ENCODE measurements around the gene KRTAP10-10. TPM values are rescaled to one million over a fixed set of nuclear protein-coding genes. Genes with fewer than 3 reads are reported as not detected.
"Not testable (repeated sequence)": the region's sequence is repeated elsewhere in the genome, so short reads cannot be mapped to it uniquely, and the experiment has no call there.

Gene KRTAP10-10
- polyA plus RNA-seq, 3 donors = not detected

DNA sequence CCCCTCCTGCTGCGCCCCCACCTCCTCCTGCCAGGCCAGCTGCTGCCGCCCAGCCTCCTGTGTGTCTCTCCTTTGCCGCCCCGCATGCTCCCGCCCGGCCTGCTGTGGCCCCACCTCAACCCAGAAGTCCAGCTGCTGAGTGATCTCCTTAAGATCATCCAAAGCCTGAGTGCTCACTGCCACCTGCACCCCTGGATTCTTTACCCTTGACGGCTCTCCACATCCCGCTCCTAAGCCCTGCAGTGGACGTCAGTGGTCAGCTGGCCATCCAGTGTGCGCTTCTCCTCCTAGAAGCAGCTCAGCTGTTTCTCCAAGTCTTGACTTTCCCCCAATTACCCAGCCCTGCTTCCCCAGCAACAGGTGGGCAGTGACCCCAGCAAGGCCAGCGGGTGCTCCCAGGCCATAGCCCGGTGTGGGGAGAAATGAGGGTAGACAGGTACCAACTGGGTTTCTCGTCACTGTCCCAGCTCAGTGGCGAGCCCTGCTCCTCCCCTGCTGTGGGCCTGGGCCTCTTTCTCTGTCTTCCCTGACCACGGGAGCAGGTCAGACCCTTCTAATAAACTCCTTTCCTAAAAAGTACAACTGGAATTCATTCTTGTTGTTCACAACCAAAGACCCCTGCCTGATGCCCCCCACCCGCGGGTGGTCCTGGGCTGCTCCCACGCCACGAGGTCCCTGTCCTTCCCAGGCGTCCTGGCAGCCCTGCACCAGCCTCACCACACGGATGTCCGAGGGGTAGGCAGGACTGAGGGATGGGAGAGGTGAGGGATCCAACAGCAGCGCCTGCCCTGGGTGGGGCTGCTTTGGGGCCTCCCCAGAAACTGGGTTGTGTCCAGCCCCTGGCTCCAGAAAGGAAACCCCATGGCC, 35.3 kb upstream of the KRTAP10-10 start:
- DNase-seq (ENCODE audit: low read depth in 3 of 3, low spot score in 2 of 3) = no peak

DNA sequence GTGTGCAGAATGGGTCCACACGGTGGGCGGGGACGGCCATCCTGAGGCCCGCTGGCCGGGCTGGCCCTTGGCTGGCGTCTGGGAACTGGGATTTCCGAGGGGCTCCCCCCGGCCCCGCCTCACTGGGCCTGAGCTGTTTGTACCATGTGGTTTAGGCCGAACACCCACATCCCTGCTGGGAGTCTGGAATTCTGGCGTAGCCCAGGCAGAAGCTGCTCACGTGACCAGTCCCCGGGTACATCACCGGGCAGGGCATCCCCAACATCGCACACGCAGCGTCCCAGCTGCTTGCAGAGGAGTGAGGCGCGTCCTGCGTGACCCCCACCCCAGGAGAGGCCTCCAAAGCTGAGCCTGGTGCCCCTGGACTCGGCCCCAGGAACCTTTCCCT, 34.7 kb upstream of the KRTAP10-10 start:
- no peak for DNase-seq (ENCODE audit: low read depth in 3 of 3, low spot score in 2 of 3)

DNA sequence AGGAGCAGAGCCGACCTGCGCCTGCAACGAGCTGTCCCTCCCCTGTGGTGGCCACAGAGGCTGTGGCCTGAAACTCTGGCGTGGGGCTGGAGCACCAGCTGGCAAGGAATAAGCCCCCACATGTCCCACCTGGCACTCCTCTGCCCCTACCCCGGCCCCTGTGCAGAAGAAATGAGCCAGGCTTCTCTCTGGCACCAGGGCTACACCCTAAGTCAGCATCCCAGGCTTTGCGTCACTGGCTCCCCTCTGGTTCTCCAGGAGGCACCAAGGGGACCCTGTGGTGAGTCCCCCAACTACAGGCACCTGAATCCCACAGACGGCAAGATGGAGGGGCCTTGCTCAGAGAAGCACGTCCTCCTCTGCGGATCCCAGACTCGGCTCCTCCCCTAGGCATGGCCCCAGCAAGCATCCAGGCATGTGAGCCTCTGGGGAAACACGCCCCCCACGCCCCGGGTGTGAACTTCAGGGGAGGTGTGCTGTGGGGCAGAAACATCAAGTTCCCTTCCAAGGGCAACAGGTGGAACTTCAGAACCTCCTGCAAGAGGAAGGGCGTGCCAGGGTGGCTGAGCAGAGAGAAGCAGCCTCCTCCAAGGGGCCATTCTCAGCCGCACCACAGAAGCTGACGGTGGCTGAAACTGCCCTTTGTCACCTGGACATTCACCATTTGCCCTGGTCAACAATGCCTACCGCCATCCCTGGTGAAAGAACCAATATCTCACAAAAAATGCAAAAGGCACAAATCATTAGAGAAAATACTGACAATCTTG, 33.9 kb upstream of the KRTAP10-10 start:
- DNase-seq (ENCODE audit: low read depth in 3 of 3, low spot score in 2 of 3) = no peak

DNA sequence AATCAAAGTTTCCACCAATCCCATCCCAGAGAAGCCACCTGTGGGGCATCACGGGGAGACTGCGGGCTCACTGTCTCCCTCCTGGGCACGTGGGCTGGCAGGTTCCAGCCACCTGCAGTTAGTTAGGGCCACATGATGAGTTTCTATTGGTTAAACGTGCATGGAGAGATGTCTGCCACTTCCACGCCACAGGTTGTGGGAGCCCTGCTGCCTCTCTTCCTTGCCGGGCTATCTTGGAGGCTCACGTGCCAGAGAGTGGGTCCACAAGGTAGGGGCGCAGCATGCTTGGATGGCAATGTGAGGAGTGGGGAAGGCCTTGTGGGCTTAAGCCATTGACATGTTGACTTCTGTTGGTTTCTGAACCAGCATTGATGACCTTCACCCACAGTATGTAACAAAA, 33.2 kb upstream of the KRTAP10-10 start:
- no peak for DNase-seq (ENCODE audit: low read depth in 3 of 3, low spot score in 2 of 3)

DNA sequence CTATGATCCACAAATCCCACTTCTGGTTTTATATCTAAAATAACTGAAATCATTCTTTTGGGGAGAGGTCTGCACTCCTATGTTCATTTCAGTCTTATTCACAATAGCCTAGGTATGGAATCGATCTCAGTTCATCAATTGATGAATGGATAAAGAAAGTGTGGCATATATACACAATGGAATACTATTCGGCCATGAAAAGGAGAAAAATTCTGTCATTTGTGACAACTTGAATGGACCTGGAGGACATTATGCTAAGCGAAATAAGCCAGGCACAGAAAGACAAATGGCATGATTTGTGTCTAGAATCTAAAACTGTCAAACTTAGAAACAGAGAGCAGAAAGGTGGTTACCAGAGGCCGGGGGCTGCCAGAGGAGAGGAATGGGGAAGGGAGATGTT, 30.7 kb upstream of the KRTAP10-10 start:
- DNase-seq (ENCODE audit: low read depth in 3 of 3, low spot score in 2 of 3) = no peak

DNA sequence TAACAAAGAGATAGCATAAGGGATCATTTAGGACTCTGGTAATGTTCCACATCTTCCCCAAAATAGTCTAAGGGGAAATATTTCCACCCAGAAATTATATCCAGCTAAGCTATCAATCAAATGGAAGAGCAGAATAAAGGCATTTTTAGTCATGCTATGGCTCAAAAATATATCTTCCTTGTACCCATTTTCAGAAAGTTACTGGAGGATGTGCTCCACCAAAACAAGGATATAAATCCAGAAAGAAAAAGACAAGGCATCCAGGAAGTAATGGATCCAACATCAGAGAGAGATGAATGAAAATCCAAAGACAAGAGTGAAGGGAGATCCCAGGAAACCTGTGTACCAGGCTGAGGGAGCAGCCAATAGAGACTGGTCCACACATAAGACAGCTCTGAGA, 28.0 kb upstream of the KRTAP10-10 start:
- DNase-seq (ENCODE audit: low read depth in 3 of 3, low spot score in 2 of 3) = no peak

DNA sequence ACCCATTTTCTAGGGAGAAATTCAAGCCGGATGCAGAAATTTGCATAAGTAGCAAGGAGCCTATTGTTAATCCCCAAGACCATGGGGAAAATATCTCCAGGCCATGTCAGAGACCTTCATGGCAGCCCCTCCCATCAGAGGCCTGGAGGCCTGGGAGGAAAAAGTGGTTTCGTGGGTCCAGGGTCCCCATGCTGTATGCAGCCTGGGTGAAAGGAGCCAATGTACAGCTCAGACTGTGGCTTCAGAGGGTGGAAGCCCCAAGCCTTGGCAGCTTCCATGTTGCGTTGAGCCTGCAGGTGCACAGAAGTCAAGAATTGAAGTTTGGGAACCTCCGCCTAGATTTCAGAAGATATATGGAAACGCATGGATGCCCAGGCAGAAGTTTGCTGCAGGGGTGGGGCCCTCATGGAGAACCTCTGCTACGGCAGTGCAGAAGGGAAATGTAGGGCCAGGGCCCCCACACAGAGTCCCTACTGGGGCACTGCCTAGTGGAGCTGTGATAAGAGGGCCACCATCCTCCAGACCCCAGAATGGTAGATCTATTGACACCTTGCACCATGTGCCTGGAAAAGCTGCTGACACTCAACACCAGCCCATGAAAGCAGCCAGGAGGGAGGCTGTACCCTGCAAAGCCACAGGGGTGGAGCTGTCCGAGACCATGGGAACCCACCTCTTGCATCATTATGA, 26.9 kb upstream of the KRTAP10-10 start:
- not testable (repeated sequence) for DNase-seq (ENCODE audit: low read depth in 3 of 3, low spot score in 2 of 3)

DNA sequence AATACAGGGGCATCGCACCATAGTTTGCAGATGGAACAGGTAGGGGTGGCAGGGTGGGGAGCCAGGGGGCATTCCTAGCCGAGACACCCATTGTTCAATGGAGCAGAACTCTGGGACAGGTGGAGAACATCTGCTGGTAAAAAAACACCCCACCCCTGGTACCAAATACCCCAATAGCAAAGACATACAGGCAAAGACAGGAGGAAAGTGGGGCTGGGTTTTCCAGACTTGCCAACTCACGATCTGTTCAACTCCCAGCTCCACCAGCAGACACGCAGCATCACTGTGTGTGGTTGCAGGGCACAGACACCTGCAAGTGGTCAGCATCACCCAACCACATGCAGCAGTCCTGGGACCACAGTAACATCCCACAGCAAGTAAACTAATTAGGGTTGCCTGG, 25.6 kb upstream of the KRTAP10-10 start:
- DNase-seq (ENCODE audit: low read depth in 3 of 3, low spot score in 2 of 3) = no peak

DNA sequence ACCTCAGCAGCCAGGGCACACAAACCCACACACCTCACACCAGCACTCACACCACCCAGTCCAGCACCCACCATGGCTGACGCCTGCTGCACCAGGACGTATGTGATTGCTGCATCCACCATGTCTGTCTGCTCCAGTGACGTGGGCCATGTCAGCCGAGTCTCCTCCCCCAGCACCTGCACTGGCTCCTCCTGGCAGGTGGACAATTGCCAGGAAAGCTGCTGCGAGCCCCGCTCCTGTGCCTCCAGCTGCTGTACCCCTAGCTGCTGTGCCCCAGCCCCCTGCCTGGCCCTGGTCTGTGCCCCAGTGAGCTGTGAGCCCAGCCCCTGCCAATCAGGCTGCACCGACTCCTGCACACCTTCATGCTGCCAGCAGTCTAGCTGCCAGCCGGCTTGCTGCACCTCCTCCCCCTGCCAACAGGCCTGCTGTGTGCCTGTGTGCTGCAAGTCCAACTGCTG, 25.1 kb upstream of the KRTAP10-10 start, which contains the start of gene KRTAP10-8:
KRTAP10-8 (plus strand) TSS at position 51 of the 458 bp plus-strand sequence; CDS start at position 73, 22 bp downstream.
- DNase-seq (ENCODE audit: low read depth in 3 of 3, low spot score in 2 of 3) = no peak

DNA sequence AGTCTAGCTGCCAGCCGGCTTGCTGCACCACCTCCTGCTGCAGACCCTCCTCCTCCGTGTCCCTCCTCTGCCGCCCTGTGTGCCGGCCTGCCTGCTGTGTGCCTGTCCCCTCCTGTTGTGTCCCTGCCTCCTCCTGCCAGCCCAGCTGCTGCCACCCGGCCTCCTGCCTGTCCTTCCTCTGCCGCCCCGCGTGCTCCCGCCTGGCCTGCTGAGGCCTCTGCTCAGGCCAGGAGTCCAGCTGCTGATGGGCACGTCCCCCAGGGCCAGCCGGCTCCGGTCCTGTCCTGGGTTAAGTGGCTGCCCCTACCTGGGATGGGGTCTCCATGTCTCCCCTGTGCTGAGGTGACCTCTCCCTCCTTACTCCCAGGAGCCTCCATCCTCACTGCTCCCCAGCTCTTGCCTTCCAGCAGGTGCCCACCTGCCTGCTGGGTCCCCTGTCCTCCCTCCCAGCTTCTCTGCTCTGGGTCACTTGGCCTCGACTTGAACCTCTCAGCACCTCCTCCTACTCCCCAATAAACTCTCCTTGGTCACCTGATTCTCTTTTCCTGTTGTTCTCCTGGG, 24.4 kb upstream of the KRTAP10-10 start:
- no peak for DNase-seq (ENCODE audit: low read depth in 3 of 3, low spot score in 2 of 3)

DNA sequence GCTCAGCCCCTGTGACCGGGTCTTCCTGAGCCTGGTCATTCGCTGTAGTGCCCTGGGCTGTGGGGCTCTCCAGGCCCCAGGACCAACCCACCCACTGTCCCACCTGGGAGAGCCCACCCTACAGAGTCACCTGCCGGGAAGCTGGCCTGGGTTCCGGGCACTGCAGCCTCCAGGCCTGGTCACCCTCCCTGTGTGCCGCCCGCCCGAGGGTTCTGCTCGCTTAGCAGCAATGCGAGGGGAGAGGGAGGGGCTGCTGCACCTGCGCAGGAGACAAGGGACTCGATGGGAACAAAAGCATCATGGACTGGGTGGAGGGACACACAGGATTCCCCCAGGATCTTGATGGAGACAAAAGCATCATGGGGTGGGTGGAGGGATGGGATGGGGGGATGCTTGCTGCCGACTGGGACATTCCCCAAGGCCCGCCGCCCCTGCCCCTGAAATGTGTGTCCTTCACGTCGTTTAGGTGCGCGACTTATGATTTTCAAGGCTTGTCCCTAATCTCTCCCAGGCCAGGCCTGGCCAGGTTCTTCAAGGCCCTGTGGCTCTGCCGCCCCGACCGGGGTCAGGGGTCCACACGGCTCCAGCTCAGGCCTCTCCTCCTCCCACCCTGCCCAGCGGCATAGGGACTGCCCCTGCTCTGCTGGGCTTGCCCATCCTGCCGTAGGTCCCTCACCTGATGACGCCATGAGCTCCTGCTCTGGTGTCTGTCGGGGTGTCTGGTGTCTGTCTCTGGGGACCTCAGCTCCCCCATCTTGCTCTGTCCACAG, 23.6 kb upstream of the KRTAP10-10 start:
- no peak for DNase-seq (ENCODE audit: low read depth in 3 of 3, low spot score in 2 of 3)

DNA sequence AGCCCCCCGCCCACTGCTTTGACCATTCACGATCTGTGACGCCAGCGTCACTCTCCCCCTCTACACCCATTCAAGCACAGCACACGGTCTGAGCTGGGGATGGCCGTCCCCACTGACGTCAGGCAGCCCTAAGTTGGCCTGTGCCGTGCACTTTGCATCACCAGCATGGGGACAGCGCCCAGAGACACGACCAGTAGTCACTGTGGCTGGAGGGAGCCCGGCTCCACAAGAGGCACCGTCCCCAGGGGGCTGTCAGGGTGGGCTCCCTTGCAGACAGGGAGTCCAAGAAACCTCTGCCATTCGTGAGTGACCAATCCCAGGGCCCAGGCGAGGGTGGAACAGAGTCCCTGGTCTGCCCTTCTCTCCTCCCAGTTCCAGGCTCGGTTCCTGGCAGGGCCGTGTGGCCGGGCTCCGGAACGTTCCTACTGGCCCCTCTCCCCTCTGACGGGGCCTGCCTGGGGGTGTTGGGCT, 23.0 kb upstream of the KRTAP10-10 start:
- DNase-seq (ENCODE audit: low read depth in 3 of 3, low spot score in 2 of 3) = no peak

DNA sequence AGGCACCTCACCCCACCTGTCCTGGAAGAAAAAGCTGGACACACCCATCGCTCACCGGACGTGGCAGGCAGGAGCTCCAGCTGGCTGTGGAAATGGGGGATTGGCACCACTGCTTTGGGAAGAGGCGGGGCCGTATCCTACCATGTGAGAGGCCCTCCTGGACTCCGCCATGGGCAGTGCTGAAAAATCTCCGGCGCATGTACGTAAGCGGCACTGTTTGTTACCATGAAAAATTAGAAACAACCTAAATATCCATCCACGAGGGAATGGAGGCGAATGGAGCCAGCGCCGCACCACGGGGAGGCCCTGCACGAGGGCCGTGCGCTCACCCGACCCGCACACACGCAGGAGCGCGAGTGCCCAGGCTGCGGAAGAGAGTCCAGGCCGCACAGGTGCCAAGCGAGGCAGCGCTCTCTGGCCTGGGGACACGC, 22.2 kb upstream of the KRTAP10-10 start:
- no peak for DNase-seq (ENCODE audit: low read depth in 3 of 3, low spot score in 2 of 3)

DNA sequence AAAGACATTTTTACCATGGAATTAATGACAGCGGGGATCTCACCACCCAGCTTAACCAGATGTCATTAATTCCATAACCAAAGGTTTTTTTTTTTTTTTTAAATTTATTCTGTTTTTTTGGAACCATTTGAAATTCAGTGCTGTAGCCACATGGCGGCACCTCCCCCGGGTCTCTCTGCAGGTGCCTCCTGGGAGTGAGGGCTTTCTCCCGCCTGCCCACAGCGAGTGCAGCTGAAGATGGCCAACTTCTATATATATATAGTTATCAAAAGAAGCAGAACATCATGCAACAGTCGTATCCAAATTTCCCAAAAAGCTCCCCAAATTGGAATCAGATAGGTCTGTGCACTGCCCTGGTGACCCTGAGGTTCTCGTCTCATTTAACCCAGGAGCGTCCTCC, 21.7 kb upstream of the KRTAP10-10 start:
- DNase-seq (ENCODE audit: low read depth in 3 of 3, low spot score in 2 of 3) = no peak

DNA sequence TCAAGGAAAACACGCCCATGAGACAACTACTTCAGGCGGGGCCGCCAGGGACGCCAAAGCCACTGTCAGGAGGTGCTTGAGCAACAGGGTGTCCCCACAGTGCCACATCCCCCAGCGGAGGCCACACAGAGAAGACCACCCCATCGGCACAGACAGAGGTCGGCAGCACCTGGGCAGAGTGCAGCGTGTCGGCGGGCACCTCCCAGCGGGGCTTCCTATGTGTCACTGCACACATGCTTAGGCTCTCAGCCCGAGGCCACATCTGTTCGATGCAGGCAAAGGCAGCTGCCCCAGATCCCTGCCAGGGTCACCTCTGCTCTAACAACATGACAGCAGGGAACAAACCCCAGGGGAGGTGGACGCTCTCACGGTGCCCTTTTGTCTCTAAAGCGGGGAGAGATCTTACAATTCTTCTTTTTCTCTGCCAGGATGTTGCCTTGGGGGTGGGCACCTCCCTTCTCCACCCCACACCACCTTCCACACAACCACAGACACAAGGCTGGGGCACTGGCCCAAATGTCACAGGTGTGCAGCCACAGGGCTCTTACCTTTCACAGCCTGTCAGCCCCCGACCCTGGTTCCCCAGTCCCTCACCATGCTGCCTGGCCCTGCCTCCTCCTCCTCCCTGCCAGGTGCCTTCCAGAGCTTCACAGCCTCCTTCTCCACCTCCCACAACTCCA, 21.1 kb upstream of the KRTAP10-10 start:
- DNase-seq (ENCODE audit: low read depth in 3 of 3, low spot score in 2 of 3) = no peak

DNA sequence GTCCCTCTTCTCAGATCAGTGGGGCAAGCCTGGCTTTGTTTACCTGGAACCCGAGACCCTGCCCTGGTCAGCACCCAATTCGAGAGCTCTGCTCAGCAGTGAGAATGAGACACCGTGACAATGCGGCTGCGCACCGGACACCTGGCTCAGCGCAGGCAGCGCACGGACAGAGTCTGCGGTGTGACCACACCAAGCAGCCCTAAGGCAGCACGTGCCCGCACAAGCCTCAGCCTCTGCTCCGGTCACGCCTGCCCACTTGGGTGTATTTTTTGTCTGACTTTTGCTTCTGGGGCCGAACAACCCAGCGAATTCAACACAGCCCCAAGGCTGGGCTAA, 20.6 kb upstream of the KRTAP10-10 start:
- no peak for DNase-seq (ENCODE audit: low read depth in 3 of 3, low spot score in 2 of 3)

DNA sequence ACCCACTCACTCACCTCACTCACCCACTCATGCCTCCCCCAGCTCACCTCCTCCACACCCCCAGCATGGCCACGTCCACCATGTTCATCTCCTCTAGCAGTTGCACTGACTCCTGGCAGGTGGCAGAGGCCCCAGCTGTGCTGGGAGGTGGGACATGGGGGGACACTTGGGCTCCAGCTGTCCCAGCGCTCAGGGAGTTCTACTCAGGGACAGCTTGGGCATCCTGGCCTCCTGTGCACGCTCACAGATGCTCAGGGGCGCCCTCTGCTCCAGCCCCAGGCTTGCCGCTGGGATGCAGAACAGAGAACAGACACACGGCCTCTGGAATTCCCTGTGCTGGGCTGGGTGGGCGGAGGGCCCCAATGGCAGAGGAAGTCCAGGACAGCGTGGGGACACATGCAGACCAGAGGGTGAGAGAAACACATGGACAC, 20.1 kb upstream of the KRTAP10-10 start:
- DNase-seq (ENCODE audit: low read depth in 3 of 3, low spot score in 2 of 3) = no peak

DNA sequence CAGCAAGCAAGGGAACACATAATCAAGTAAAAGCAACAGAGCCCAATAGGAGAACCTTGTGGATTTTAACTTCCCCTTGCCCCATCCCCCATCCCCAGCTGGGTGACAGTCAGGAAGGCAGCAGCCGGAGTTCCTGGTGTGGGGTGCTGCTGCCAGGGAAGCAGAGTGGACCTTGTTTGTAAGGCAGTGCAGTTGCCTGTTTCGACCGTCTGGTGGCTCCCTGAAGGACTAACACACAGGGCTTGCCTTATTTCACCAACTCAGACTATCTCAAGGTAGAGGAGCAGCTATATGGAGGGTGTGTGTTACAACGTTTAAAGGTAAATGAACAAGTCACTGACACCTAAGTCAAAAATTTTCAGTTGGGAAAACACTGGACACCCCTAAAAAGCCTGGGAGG, 18.7 kb upstream of the KRTAP10-10 start:
- DNase-seq (ENCODE audit: low read depth in 3 of 3, low spot score in 2 of 3) = no peak

DNA sequence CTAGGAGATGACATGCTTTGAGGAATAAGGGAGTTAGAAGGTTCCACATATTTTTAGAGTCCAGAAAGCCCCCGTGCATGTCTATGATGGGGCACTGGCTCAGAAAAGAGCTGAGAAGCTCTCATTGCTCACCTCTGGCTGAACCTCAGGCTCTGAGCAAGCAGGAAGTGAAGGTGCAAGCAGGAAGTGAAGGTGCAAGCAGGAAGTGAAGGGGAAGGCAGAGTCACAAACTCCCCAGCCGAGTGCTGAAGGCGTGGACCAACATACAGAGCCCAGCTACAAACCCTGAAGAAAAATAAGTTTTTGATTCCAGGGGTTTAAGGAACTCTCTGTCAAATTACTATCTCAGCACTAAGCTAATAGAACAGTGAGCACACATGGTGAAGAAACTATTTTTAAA, 18.2 kb upstream of the KRTAP10-10 start:
- DNase-seq (ENCODE audit: low read depth in 3 of 3, low spot score in 2 of 3) = no peak

All from right renal cortex interstitium (tissue), 3 donors.